ENCODE results near the gene SMARCA2.

GRCh38 chr9:2214707-2215106 lies 199.6 kb downstream of the SMARCA2 start:
- TF ChIP-seq POLR2A (IDR thresholded peaks at IDR 0.05; ENCODE audit: low read length) (no peak), GATA1 (IDR thresholded peaks at IDR 0.05; ENCODE audit: low read depth, low read length) (no peak)

Data from erythroblast (primary cell).